ENCODE results near the gene ZNF777. TPM values are rescaled to one million over a fixed set of nuclear protein-coding genes. Genes with fewer than 3 reads are reported as not detected.

The ZNF777 gene
- polyA plus RNA-seq, 1 donor from 2014 or later, result 6.1 TPM

DNA sequence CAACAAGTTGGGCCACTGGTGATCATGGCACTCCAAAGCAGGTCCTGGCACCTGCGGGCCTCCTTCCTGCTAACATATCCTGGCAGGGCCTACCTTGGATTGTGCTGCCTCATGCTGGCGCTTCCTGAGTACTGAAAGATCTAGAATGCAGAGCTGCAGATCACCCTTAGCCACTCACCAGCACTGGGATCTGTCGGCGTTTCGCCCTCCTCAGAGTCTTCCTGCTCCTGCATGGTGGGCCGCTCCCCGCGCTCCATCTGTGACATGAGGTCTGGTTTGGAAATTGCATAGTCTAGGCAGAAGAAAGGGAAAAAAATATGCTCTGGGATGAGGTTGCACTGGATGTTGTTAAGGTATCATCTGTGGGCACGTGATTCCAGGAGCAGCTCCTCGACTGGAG, 10.0 kb downstream of the ZNF777 start:
- Histone ChIP-seq H3K27me3 (ENCODE audit: insufficient read depth, low read depth, low read length) (no peaks in the 10 kb centered on the region), H3K4me3 (ENCODE audit: low read length) (no peak overlapping the region), H3K9ac (ENCODE audit: low read length) (no peak overlapping the region), H3K4me2 (ENCODE audit: low read length) (no peak overlapping the region), H3K9me2 (ENCODE audit: insufficient read depth, low read length) (no peaks in the 10 kb centered on the region), H3F3A (ENCODE audit: insufficient read depth, low read length, poor library complexity, severe bottlenecking) (no peaks in the 10 kb centered on the region), H3K9me3 (ENCODE audit: low read length) (no peaks in the 10 kb centered on the region), H3K27ac (ENCODE audit: low read length) (no peak overlapping the region), H3K36me3 (ENCODE audit: insufficient read depth, low read length) (peaks cover 8% of the 10 kb centered on the region), H4K20me1 (ENCODE audit: insufficient read depth) (no peaks in the 10 kb centered on the region), H3K79me2 (replicated peaks; ENCODE audit: insufficient read depth, low read length) (no peaks in the 10 kb centered on the region), H2AFZ (ENCODE audit: low read depth, low read length) (no peak overlapping the region)
- no peak for TF ChIP-seq EZH2 (IDR thresholded peaks at IDR 0.05; ENCODE audit: borderline replicate concordance, insufficient read depth, low read length, poor library complexity, severe bottlenecking)
- no peak for TF ChIP-seq REST (IDR thresholded peaks at IDR 0.05; ENCODE audit: borderline replicate concordance)
- no peak for TF ChIP-seq RAD21 (conservative IDR thresholded peaks at IDR 0.05)
- TF ChIP-seq CTCF (IDR thresholded peaks at IDR 0.05; ENCODE audit: poor library complexity, severe bottlenecking), result no peak
- no peak for TF ChIP-seq TAF1 (IDR thresholded peaks at IDR 0.05; ENCODE audit: low read depth)
- TF ChIP-seq MXI1 (conservative IDR thresholded peaks at IDR 0.05; ENCODE audit: poor library complexity, severe bottlenecking), result no peak
- no peak for TF ChIP-seq POLR2AphosphoS5 (IDR thresholded peaks at IDR 0.05)
- no peak for TF ChIP-seq EP300 (conservative IDR thresholded peaks at IDR 0.05; ENCODE audit: poor library complexity, severe bottlenecking)
- TF ChIP-seq SMC3 (conservative IDR thresholded peaks at IDR 0.05; ENCODE audit: poor library complexity), result no peak

GRCh38 chr7:149449897-149450296, 11.0 kb downstream of the ZNF777 start:
- TF ChIP-seq EZH2 (IDR thresholded peaks at IDR 0.05; ENCODE audit: borderline replicate concordance, insufficient read depth, low read length, poor library complexity, severe bottlenecking), result no peak
- no peak for TF ChIP-seq EP300 (conservative IDR thresholded peaks at IDR 0.05; ENCODE audit: poor library complexity, severe bottlenecking)
- no peak for TF ChIP-seq POLR2AphosphoS5 (IDR thresholded peaks at IDR 0.05)
- TF ChIP-seq CTCF (IDR thresholded peaks at IDR 0.05; ENCODE audit: poor library complexity, severe bottlenecking), result no peak
- no peak for TF ChIP-seq RAD21 (conservative IDR thresholded peaks at IDR 0.05)
- no peak overlapping the region for H3K4me3 ChIP-seq (ENCODE audit: low read length)
- H4K20me1 ChIP-seq (ENCODE audit: insufficient read depth), result no peaks in the 10 kb centered on the region
- no peaks in the 10 kb centered on the region for H3K27me3 ChIP-seq (ENCODE audit: insufficient read depth, low read depth, low read length)
- no peaks in the 10 kb centered on the region for H3K9me3 ChIP-seq (ENCODE audit: low read length)
- no peaks in the 10 kb centered on the region for H3K79me2 ChIP-seq (replicated peaks; ENCODE audit: insufficient read depth, low read length)
- no peak overlapping the region for H3K27ac ChIP-seq (ENCODE audit: low read length)
- H3F3A ChIP-seq (ENCODE audit: insufficient read depth, low read length, poor library complexity, severe bottlenecking), result no peaks in the 10 kb centered on the region
- peaks cover 8% of the 10 kb centered on the region for H3K36me3 ChIP-seq (ENCODE audit: insufficient read depth, low read length)
- H3K9ac ChIP-seq (ENCODE audit: low read length), result no peak overlapping the region
- no peaks in the 10 kb centered on the region for H3K9me2 ChIP-seq (ENCODE audit: insufficient read depth, low read length)
- no peak overlapping the region for H3K4me2 ChIP-seq (ENCODE audit: low read length)
- no peak overlapping the region for H2AFZ ChIP-seq (ENCODE audit: low read depth, low read length)
